ENCODE results near the gene TCEA2. TPM values are rescaled to one million over a fixed set of nuclear protein-coding genes. Genes with fewer than 3 reads are reported as not detected.

TCEA2 gene
- total and polyA plus RNA-seq, 9 of the 15 experiments (the other 6 are each of a cell fraction or from before 2014, with no cell fraction given) = 1.4 to 28.7 (median 5.4) TPM

DNA sequence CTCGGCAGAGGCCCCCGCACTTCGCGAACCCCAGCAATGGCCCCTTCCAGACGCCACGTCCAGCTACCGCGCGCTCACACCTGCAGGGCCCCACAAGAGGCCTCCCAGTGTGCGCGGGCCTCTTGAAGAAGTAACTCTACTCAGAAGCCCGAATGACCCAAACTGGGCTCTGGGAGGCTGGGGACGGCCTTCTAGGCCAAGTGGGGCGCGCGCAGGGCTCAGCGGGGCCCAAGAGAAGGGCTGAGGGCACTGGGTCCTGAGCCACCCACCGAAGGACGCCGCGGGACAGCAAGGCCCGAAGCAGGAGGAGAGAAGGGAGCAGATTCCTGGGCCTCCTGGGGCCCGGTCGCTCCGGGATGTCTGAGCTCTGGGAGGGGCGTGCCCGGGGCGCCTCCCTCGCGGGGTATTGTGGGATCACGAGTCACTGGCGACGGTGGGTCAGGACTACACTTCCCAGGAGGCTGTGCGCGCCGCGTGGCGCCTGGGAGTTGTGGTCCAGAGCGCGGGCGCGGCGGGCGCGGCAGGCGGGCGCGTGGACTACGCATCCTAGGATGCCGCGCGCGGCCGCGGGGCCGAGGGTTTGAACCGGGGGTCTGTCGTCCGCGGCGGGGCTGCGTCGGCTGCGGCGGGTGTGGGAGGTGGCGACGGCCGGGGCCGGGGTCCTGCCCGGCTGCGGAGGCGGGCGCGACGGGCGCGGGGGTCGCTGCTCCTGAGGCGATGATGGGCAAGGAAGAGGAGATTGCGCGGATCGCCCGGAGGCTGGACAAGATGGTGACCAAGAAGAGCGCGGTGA, at the start of gene TCEA2 (continued):
- no peak for TF ChIP-seq TRIM28 (IDR thresholded peaks at IDR 0.05)
- TF ChIP-seq, protein P1, sequence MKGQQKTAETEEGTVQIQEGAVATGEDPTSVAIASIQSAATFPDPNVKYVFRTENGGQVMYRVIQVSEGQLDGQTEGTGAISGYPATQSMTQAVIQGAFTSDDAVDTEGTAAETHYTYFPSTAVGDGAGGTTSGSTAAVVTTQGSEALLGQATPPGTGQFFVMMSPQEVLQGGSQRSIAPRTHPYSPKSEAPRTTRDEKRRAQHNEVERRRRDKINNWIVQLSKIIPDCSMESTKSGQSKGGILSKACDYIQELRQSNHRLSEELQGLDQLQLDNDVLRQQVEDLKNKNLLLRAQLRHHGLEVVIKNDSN (CRISPR knock-in tag; IDR thresholded peaks at IDR 0.05) = peak; percentile 66
- no peak for TF ChIP-seq SMARCA4 (IDR thresholded peaks at IDR 0.05)
- TF ChIP-seq ESRRB (CRISPR knock-in tag; IDR thresholded peaks at IDR 0.05; ENCODE audit: borderline replicate concordance) = no peak
- TF ChIP-seq ZNF551 (CRISPR knock-in tag; IDR thresholded peaks at IDR 0.05) = no peak
- TF ChIP-seq SOX6 (IDR thresholded peaks at IDR 0.05) = no peak
- no peak for TF ChIP-seq HOXB6 (CRISPR knock-in tag; IDR thresholded peaks at IDR 0.05; ENCODE audit: borderline replicate concordance)
- TF ChIP-seq, protein P2, sequence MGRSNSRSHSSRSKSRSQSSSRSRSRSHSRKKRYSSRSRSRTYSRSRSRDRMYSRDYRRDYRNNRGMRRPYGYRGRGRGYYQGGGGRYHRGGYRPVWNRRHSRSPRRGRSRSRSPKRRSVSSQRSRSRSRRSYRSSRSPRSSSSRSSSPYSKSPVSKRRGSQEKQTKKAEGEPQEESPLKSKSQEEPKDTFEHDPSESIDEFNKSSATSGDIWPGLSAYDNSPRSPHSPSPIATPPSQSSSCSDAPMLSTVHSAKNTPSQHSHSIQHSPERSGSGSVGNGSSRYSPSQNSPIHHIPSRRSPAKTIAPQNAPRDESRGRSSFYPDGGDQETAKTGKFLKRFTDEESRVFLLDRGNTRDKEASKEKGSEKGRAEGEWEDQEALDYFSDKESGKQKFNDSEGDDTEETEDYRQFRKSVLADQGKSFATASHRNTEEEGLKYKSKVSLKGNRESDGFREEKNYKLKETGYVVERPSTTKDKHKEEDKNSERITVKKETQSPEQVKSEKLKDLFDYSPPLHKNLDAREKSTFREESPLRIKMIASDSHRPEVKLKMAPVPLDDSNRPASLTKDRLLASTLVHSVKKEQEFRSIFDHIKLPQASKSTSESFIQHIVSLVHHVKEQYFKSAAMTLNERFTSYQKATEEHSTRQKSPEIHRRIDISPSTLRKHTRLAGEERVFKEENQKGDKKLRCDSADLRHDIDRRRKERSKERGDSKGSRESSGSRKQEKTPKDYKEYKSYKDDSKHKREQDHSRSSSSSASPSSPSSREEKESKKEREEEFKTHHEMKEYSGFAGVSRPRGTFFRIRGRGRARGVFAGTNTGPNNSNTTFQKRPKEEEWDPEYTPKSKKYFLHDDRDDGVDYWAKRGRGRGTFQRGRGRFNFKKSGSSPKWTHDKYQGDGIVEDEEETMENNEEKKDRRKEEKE (IDR thresholded peaks at IDR 0.05; ENCODE audit: borderline replicate concordance in 1 of 2, control insufficient read depth in 1 of 2, low read depth in 2 of 2, low read length in 1 of 2) = 0 out of 4 replicates have a peak, but pooled peaks of 1 of the 2 experiments have one; percentile 80
- TF ChIP-seq ZC3H4 (CRISPR knock-in tag; IDR thresholded peaks at IDR 0.05; ENCODE audit: borderline replicate concordance) = no peak
- TF ChIP-seq U2AF1 (optimal IDR thresholded peaks at IDR 0.05; ENCODE audit: low read depth, low read length) = no peak
- peak; percentile 86 for TF ChIP-seq POLR2G (IDR thresholded peaks at IDR 0.05; ENCODE audit: low read depth, low read length)
- TF ChIP-seq, protein P3, sequence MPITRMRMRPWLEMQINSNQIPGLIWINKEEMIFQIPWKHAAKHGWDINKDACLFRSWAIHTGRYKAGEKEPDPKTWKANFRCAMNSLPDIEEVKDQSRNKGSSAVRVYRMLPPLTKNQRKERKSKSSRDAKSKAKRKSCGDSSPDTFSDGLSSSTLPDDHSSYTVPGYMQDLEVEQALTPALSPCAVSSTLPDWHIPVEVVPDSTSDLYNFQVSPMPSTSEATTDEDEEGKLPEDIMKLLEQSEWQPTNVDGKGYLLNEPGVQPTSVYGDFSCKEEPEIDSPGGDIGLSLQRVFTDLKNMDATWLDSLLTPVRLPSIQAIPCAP (CRISPR knock-in tag; IDR thresholded peaks at IDR 0.05; ENCODE audit: borderline replicate concordance) = no peak
- no peak for TF ChIP-seq RBM15 (IDR thresholded peaks at IDR 0.05; ENCODE audit: insufficient read depth, low read length)
- TF ChIP-seq, protein P4, sequence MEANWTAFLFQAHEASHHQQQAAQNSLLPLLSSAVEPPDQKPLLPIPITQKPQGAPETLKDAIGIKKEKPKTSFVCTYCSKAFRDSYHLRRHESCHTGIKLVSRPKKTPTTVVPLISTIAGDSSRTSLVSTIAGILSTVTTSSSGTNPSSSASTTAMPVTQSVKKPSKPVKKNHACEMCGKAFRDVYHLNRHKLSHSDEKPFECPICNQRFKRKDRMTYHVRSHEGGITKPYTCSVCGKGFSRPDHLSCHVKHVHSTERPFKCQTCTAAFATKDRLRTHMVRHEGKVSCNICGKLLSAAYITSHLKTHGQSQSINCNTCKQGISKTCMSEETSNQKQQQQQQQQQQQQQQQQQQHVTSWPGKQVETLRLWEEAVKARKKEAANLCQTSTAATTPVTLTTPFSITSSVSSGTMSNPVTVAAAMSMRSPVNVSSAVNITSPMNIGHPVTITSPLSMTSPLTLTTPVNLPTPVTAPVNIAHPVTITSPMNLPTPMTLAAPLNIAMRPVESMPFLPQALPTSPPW (CRISPR knock-in tag; IDR thresholded peaks at IDR 0.05) = peak; percentile 86
- TF ChIP-seq, protein P5, sequence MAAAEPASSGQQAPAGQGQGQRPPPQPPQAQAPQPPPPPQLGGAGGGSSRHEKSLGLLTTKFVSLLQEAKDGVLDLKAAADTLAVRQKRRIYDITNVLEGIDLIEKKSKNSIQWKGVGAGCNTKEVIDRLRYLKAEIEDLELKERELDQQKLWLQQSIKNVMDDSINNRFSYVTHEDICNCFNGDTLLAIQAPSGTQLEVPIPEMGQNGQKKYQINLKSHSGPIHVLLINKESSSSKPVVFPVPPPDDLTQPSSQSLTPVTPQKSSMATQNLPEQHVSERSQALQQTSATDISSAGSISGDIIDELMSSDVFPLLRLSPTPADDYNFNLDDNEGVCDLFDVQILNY (CRISPR knock-in tag; IDR thresholded peaks at IDR 0.05) = peak; percentile 86; the same call in 1 of the 2 replicates
- TF ChIP-seq ESRRA (IDR thresholded peaks at IDR 0.05; ENCODE audit: borderline replicate concordance, low read depth) = peak; percentile 15; the same call in 1 of the 2 replicates
